Measurements from ENCODE around the gene ZBTB5. TPM values are rescaled to one million over a fixed set of nuclear protein-coding genes. Genes with fewer than 3 reads are reported as not detected.

Gene ZBTB5
- 7.5 and 9.4 TPM in 2 replicates for total RNA-seq

DNA sequence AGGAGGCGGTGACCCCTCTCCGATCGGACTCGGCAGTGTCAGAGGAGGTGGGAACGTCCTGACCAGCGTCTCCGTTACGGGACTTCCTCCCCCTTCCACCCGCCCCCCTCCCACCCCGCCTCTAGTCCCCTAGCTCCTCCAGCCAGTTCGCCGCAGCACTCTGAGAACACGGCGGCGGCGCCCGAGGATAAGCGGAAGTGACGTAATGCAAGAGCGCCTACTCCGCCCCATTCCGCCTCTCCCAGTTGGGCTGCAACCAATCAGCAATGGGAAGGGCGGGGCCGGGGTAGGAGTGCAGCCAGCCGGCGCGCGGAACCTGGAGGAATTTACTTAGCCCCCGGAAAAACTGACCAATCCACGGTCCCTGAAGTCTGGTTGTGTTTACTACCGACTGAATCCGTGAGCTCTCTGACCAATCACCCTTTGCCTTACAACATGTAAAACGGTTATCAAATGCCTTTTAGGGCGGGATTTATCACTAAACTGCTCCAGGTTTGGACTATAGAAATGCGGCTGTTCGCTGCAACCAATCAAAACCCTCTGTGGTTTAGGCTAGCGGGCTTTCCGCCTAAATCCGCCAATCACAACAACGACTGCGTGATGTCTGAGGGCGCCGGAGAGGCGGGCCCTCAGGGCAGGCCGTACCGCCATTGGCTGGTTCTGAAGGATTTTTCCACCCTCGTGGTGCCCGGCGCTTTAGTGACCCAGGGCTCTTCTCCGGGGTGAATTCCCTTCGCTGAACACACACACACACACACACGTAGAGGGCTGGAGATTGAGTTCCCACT is at the start of gene ZBTB5:
Gene ZBTB5 (minus strand): TSS at position 202 of the 788 bp plus-strand sequence. CDS start 22,899 bp downstream, outside the sequence.

GRCh38 chr9:37485389-37486255 is 20.4 kb upstream of the ZBTB5 start, which contains the start of gene POLR1E:
Gene POLR1E, plus strand, starts transcription at chr9:37485948. Its CDS starts 100 bp downstream, at chr9:37486048.

DNA sequence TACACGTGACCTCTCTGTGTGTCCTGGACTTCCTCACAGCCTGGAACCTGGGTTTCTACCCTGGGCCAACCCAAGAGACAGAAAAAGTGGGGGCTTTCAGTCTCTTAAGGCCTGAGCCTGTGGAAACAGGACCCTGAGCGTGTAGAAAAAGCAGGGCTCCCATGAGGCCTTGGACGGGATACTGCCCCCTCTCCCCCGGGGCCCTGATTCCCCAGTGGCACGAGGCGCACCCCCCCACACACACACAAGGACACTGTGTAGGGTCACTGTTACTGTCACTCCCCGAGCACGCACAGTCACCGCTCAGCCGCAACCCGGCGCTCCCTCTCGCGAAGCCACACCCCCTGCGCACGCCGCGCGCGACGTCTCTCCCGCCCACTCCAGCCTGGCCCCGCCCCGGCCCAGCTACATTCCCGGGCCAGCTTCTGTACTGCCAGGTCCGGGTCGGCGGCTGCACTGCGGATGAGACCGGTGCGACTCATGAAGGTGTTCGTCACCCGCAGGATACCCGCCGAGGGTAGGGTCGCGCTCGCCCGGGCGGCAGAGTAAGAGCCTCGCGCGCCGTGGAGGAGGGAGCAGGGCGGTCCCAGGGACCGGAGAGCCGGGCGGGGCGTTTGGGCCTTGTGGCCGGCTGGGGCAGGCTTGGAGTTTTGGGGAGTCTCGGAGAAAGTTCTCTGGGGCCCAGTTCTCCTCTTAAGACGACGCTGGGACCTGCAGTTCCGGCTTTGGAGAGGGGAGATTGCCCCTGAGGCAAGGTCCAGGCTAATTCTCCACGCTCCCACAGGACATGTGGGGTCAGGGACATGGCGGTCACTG is 42.8 kb downstream of the ZBTB5 start, which contains the start of gene GRHPR:
Gene GRHPR (plus strand): TSS at position 408 of the 816 bp plus-strand sequence. CDS start 55 bp downstream, at position 463.

Other genes with a start within 250 kb of the ZBTB5 start
- gene GRHPR, start 42.8 kb downstream of the ZBTB5 start, total RNA-seq = 137 and 153 TPM in 2 replicates
- gene POLR1E, start 20.5 kb upstream of the ZBTB5 start, total RNA-seq = 20.8 and 26.4 TPM in 2 replicates
- gene FBXO10, start 110.9 kb upstream of the ZBTB5 start, total RNA-seq = 6.8 and 7.6 TPM in 2 replicates
- gene TOMM5, start 127.1 kb upstream of the ZBTB5 start, total RNA-seq = 107 and 120 TPM in 2 replicates
- not detected in 2 replicates for gene FRMPD1, start 185.5 kb upstream of the ZBTB5 start, total RNA-seq

Data from cardiac atrium fibroblast (primary cell).